AG04450 (cell line): Measurements from ENCODE around the gene ZNF462. TPM values are rescaled to one million over a fixed set of nuclear protein-coding genes. Genes with fewer than 3 reads are reported as not detected.
"Not testable (repeated sequence)": the region's sequence is repeated elsewhere in the genome, so short reads cannot be mapped to it uniquely, and the experiment has no call there.

Experiments used
- CTCF ChIA-PET: fragments of 300-600, 350-600 bp; formaldehyde crosslinking; extraction: SDS; loops from one replicate; lab custom pipeline; 2022; ENCODE audit warnings: antibody characterized with exemption, inconsistent platforms; lab: Charles Lee
- POLR2A ChIA-PET: fragments of 350-600 bp; formaldehyde crosslinking; extraction: SDS; loops from one replicate; lab custom pipeline; 2021; ENCODE audit warnings: antibody characterized with exemption, inconsistent platforms; lab: Yijun Ruan, JAX
- DNase-seq: peaks from one replicate; pipeline ENCODE4 v3.0.0-alpha.2; 2011; ENCODE audit warnings: low read depth, low spot score
- H3K27ac ChIP-seq: one replicate; pipeline ENCODE4 v1.5.1; 2012; ENCODE audit warnings: low read depth, low read length, control low read depth
- H3K27me3 ChIP-seq: one replicate; pipeline ENCODE4 v1.6.0; 2012; ENCODE audit warnings: low read length; ENCODE audit not compliant: control insufficient read depth, insufficient read depth
- H3K4me3 ChIP-seq: 2 replicates; pipeline ENCODE4 v1.5.1; 2011; ENCODE audit warnings: mild to moderate bottlenecking, low read depth, low read length, control low read depth
- H3K9me3 ChIP-seq: 2 replicates; pipeline ENCODE4 v1.5.1; 2012; ENCODE audit warnings: low read length; ENCODE audit not compliant: control insufficient read depth, insufficient read depth
- polyA plus RNA-seq: library from polyadenylated mRNA; depleted of rRNA; stranded (reverse); fragments of >200 nt; gene quantifications from 2 replicates; pipeline ENCODE4 v1.2.3, GENCODE V29; 2011
- TF ChIP-seq, protein P1 (sequence below): IDR thresholded peaks from 2 replicates; pipeline ENCODE4 v1.5.1; 2011; ENCODE audit warnings: low read depth, low read length, control low read depth, inconsistent platforms

ZNF462 gene
- polyA plus RNA-seq, 1 experiment, result 7.5 TPM

DNA sequence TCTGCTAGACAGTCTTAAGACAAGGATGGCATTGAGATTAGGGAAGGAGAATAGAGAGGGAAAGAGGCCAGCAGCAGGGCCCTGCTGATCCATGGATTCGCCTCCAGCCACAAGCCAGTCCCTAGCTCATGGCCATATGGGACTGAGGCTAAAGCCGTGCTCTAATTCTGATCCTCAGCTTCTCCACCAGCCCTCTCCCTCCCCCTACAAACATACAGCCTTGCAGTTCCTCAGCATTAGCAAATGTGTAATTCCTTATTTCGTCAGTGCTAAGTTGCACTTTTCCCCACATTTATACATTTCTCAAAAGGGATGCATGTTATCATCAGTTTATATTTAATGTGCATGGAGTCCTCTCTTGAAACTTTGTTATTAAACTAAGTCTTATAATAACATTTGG, 34.8 kb downstream of the ZNF462 start:
- no peaks in the 10 kb centered on the region for H3K27me3 ChIP-seq
- POLR2A ChIA-PET, result no interaction called here
- no peak overlapping the region for H3K4me3 ChIP-seq
- TF ChIP-seq, protein P1, sequence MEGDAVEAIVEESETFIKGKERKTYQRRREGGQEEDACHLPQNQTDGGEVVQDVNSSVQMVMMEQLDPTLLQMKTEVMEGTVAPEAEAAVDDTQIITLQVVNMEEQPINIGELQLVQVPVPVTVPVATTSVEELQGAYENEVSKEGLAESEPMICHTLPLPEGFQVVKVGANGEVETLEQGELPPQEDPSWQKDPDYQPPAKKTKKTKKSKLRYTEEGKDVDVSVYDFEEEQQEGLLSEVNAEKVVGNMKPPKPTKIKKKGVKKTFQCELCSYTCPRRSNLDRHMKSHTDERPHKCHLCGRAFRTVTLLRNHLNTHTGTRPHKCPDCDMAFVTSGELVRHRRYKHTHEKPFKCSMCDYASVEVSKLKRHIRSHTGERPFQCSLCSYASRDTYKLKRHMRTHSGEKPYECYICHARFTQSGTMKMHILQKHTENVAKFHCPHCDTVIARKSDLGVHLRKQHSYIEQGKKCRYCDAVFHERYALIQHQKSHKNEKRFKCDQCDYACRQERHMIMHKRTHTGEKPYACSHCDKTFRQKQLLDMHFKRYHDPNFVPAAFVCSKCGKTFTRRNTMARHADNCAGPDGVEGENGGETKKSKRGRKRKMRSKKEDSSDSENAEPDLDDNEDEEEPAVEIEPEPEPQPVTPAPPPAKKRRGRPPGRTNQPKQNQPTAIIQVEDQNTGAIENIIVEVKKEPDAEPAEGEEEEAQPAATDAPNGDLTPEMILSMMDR, result no peak
- DNase-seq, result no peak
- CTCF ChIA-PET, result no interaction called here
- no peaks in the 10 kb centered on the region for H3K9me3 ChIP-seq
- H3K27ac ChIP-seq, result no peak overlapping the region

DNA sequence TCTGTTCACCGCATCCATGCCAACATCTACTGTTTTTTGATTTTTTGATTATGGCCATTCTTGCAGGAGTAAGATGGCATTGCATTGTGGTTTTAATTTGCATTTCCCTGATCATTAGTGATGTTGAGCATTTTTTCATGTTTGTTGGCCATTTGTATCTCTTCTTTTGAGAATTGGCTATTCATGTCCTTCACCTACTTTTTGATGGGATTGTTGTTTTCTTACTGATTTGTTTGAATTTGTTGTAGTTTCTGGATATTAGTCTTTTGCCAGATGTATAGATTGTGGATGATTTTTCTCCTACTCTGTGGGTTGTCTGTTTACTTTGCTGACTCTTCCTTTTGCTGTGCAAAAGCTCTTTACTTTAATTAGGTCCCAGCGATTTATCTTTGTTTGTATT, 37.6 kb downstream of the ZNF462 start:
- H3K27me3 ChIP-seq, H3K4me3 ChIP-seq, H3K9me3 ChIP-seq, POLR2A ChIA-PET, CTCF ChIA-PET, DNase-seq, H3K27ac ChIP-seq: not testable (repeated sequence)

DNA sequence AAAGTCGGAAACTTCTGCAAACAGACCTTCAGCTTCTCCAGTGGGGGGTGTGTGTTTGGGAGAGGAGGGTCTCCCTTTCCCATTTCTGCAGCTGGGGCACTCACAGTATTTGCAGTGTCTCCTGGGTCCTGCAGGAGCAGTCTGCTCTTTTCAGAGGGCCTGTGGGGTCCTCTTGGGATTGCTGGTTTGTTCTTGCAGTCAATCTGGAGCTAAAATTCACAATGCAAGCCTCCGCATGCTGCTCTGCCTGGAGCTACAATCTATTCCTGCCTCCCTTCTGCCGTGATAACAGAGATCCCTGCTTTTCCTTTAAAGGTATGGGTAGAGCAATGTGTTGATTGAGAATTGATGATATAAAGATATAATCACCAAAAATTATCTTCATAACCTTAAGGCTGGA, 43.2 kb downstream of the ZNF462 start:
- no peak for DNase-seq
- H3K27ac ChIP-seq, result no peak overlapping the region
- H3K9me3 ChIP-seq, result 0 out of 2 replicates have a peak, but pooled peaks cover 3% of the 10 kb centered on the region
- TF ChIP-seq, protein P1, result no peak
- ChIA-PET POLR2A (interaction anchor here (0.6 kb wide), 1 partner anchor 1135 kb away, joined by 3 read pairs; no protein-coding TSS in a partner anchor), CTCF (no interaction called here)
- H3K27me3 ChIP-seq, result no peaks in the 10 kb centered on the region
- H3K4me3 ChIP-seq, result no peak overlapping the region

DNA sequence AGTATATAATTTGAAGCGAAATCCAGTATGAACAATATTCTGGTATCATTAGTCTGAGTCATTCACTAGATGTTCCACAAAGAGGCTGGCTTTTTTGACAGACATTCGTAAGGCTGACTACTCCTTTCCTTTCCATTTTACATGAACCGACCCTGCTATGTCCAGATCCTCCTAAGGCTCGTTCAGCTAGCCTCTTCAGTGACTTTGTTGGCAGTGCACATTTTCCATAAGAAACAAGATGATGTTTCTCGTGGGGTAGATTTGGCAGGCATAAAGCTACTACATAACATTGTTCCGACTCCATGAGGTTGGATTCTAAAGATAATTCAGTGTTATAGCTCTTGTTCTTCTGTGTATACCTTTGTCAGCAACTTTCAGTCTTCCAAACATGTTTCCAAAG, 49.0 kb downstream of the ZNF462 start:
- no peaks in the 10 kb centered on the region for H3K9me3 ChIP-seq
- POLR2A ChIA-PET, result no interaction called here
- CTCF ChIA-PET, result no interaction called here
- no peak overlapping the region for H3K4me3 ChIP-seq
- no peaks in the 10 kb centered on the region for H3K27me3 ChIP-seq
- DNase-seq, result no peak
- TF ChIP-seq, protein P1, result no peak
- no peak overlapping the region for H3K27ac ChIP-seq

DNA sequence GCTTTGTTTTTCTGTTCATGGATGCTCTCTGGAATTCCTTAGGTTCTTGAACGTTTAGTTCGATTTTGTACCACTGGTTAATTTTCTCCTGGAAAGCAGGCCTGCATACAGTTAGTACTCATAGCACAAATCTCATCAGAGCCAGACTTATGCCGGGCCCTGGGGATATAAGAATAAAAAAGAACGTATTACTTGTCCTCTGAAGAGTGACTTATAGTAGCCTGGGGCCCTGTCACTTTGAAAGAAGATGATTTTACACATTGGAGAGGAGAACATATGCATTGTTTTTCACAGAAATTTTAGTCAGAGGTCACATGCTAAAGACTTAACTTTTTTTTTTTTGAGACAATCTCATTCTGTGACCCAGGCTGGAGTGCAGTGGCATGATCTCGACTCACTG, 50.3 kb downstream of the ZNF462 start:
- no peaks in the 10 kb centered on the region for H3K27me3 ChIP-seq
- no peak overlapping the region for H3K27ac ChIP-seq
- no peak overlapping the region for H3K4me3 ChIP-seq
- TF ChIP-seq, protein P1, result no peak
- no peaks in the 10 kb centered on the region for H3K9me3 ChIP-seq
- POLR2A ChIA-PET, result no interaction called here
- CTCF ChIA-PET, result no interaction called here
- no peak for DNase-seq

DNA sequence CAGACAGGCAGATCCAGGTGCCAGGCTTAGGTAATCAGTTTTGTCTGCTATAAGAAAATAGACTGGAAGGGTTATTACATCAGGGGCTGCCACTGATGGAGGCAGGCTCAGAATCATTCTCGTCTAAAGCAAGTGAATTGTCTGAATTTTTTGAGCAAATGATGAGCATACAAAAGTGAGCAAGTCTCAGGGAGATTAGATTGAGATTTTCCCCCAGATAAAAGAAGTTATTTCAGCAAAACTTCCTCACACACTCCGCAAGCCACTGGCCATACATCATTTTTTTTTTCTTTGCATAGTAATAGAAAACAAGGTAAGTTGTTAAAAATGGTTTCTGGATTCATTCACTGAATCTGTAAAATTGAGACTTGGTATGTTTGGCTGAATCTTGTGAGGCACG, 52.9 kb downstream of the ZNF462 start:
- no peak for DNase-seq
- ChIA-PET CTCF (interaction anchor here (0.9 kb wide), 1 partner anchor 426 kb away, joined by 3 read pairs; no protein-coding TSS in a partner anchor), POLR2A (no interaction called here)
- TF ChIP-seq, protein P1, result no peak
- no peak overlapping the region for H3K27ac ChIP-seq
- no peaks in the 10 kb centered on the region for H3K9me3 ChIP-seq
- H3K4me3 ChIP-seq, result no peak overlapping the region
- H3K27me3 ChIP-seq, result no peaks in the 10 kb centered on the region
